ENCODE data around the gene ATG13.
"Not testable (repeated sequence)": the region's sequence is repeated elsewhere in the genome, so short reads cannot be mapped to it uniquely, and the experiment has no call there.

Gene ATG13

GRCh38 chr11:46686886-46687795, 69.8 kb downstream of the ATG13 start:
- Histone ChIP-seq H3K4me3 (no peak overlapping the region), H3K27ac (peak overlapping the region in 20 of 21 experiments; percentile 41 to 90 (median 76))

GRCh38 chr11:46690702-46691101, 73.3 kb downstream of the ATG13 start:
- Histone ChIP-seq H3K27ac (no peak overlapping the region), H3K4me3 (no peak overlapping the region)

GRCh38 chr11:46692450-46692849, 75.1 kb downstream of the ATG13 start:
- H3K4me3 ChIP-seq: no peak overlapping the region
- H3K27ac ChIP-seq: no peak overlapping the region

GRCh38 chr11:46693597-46694012, 76.3 kb downstream of the ATG13 start:
- Histone ChIP-seq H3K27ac (peak overlapping the region in 19 of 21 experiments; percentile 31 to 81 (median 69)), H3K4me3 (no peak overlapping the region)

GRCh38 chr11:46694072-46694471, 76.7 kb downstream of the ATG13 start:
- H3K4me3 ChIP-seq: no peak overlapping the region
- H3K27ac ChIP-seq: peak overlapping the region in 20 of 21 experiments; percentile 31 to 81 (median 68)

- H3K4me3 ChIP-seq: no peak overlapping the region
- peak overlapping the region in 20 of 21 experiments; percentile 31 to 81 (median 68) for H3K27ac ChIP-seq
Observed at GRCh38 chr11:46694607-46695006, 77.3 kb downstream of the ATG13 start.

GRCh38 chr11:46695345-46696211, 78.2 kb downstream of the ATG13 start:
- Histone ChIP-seq H3K4me3 (no peak overlapping the region), H3K27ac (peak overlapping the region in 18 of 21 experiments; percentile 7 to 80 (median 64))

- H3K4me3 ChIP-seq: no peak overlapping the region
Observed at GRCh38 chr11:46696212-46696558, 78.8 kb downstream of the ATG13 start.

GRCh38 chr11:46697303-46697702, 80.0 kb downstream of the ATG13 start:
- no peak overlapping the region for H3K4me3 ChIP-seq
- peak overlapping the region in 13 of 21 experiments; percentile 10 to 97 (median 40) for H3K27ac ChIP-seq

More at GRCh38 chr11:46696212-46696558, 78.8 kb downstream of the ATG13 start:
- peak overlapping the region in 14 of 21 experiments; percentile 7 to 80 (median 64) for H3K27ac ChIP-seq

GRCh38 chr11:46697723-46698122, 80.4 kb downstream of the ATG13 start:
- H3K27ac ChIP-seq: peak overlapping the region in 13 of 21 experiments; percentile 12 to 97 (median 40)

GRCh38 chr11:46698597-46698996, 81.2 kb downstream of the ATG13 start:
- peak overlapping the region in 5 of 21 experiments; percentile 19 to 97 (median 73) for H3K27ac ChIP-seq

More at GRCh38 chr11:46697723-46698122, 80.4 kb downstream of the ATG13 start:
- no peak overlapping the region for H3K4me3 ChIP-seq

GRCh38 chr11:46700241-46701077, 83.1 kb downstream of the ATG13 start, which contains the start of the genes ARHGAP1 and ZNF408:
ARHGAP1 (minus strand) TSS chr11:46700619; CDS start chr11:46696107, 4,512 bp downstream.
ZNF408 (plus strand) TSS chr11:46701031; CDS start chr11:46701048, 17 bp downstream.
- Histone ChIP-seq H3K4me3 (peak within 1 kb of the TSS; percentile 77 to 97 (median 90)), H3K27ac (peak within 1 kb of the TSS; percentile 88 to 100 (median 95))

More at GRCh38 chr11:46698597-46698996, 81.2 kb downstream of the ATG13 start:
- no peak overlapping the region for H3K4me3 ChIP-seq

- Histone ChIP-seq H3K27ac (peak overlapping the region; percentile 88 to 100 (median 95)), H3K4me3 (peak overlapping the region; percentile 77 to 97 (median 90))
Observed at GRCh38 chr11:46701078-46701654, 83.8 kb downstream of the ATG13 start.

GRCh38 chr11:46705070-46705688, 87.8 kb downstream of the ATG13 start:
- Histone ChIP-seq H3K27ac (no peak overlapping the region), H3K4me3 (no peak overlapping the region)

- Histone ChIP-seq H3K4me3 (no peak overlapping the region), H3K27ac (no peak overlapping the region)
Observed at GRCh38 chr11:46706886-46707285, 89.5 kb downstream of the ATG13 start.

GRCh38 chr11:46709351-46709750, 92.0 kb downstream of the ATG13 start:
- H3K27ac ChIP-seq: peak overlapping the region in 1 of 21 experiments; percentile 85
- H3K4me3 ChIP-seq: not testable (repeated sequence)

GRCh38 chr11:46710821-46711269, 93.5 kb downstream of the ATG13 start:
- H3K27ac ChIP-seq: peak overlapping the region in 20 of 21 experiments; percentile 29 to 90 (median 64)
- no peak overlapping the region for H3K4me3 ChIP-seq

GRCh38 chr11:46711303-46711702, 94.0 kb downstream of the ATG13 start:
- Histone ChIP-seq H3K4me3 (no peak overlapping the region), H3K27ac (peak overlapping the region in 20 of 21 experiments; percentile 29 to 90 (median 64))

Measured in skin epidermis (tissue), 12 donors.